COLO668 (cell line): ENCODE measurements around the gene SFN.
A peak's percentile ranks its signal among the peaks of the same experiment; 100 is the strongest.
"Not testable (repeated sequence)": the region's sequence is repeated elsewhere in the genome, so short reads cannot be mapped to it uniquely, and the experiment has no call there.

Experiments used
- DNase-seq: peaks from one replicate; lab custom pipeline; 2025; ENCODE audit not compliant: unreplicated experiment; lab: John Stamatoyannopoulos, UW

The SFN gene

GRCh38 chr1:26862781-26863684, at the start of gene SFN:
Gene SFN (plus strand): TSS chr1:26863149. CDS start chr1:26863213, 64 bp downstream.
- peak; percentile 98 for DNase-seq

GRCh38 chr1:26814377-26814776, 48.6 kb upstream of the SFN start:
- DNase-seq, result no peak

GRCh38 chr1:26814893-26815292, 48.1 kb upstream of the SFN start:
- DNase-seq, result no peak

- DNase-seq, result no peak
Measured at GRCh38 chr1:26820784-26821269, 42.1 kb upstream of the SFN start.

- no peak for DNase-seq
Measured at GRCh38 chr1:26822737-26823395, 40.1 kb upstream of the SFN start.

GRCh38 chr1:26824731-26825130, 38.2 kb upstream of the SFN start:
- no peak for DNase-seq

- DNase-seq, result peak; percentile 93
Measured at GRCh38 chr1:26826261-26827105, 36.5 kb upstream of the SFN start, which contains the start of gene ZDHHC18. Gene ZDHHC18 (plus strand): TSS chr1:26826688. CDS start chr1:26826805, 117 bp downstream.

GRCh38 chr1:26827106-26827604, 35.8 kb upstream of the SFN start:
- no peak for DNase-seq

GRCh38 chr1:26827663-26828062, 35.3 kb upstream of the SFN start:
- DNase-seq, result no peak

- DNase-seq, result no peak
Measured at GRCh38 chr1:26828411-26828991, 34.4 kb upstream of the SFN start.

- DNase-seq, result no peak
Measured at GRCh38 chr1:26829184-26829911, 33.6 kb upstream of the SFN start.

- no peak for DNase-seq
Measured at GRCh38 chr1:26831059-26831458, 31.9 kb upstream of the SFN start.

- DNase-seq, result peak; percentile 75
Measured at GRCh38 chr1:26831546-26832248, 31.3 kb upstream of the SFN start.

GRCh38 chr1:26832249-26832960, 30.5 kb upstream of the SFN start:
- no peak for DNase-seq

- no peak for DNase-seq
Measured at GRCh38 chr1:26833432-26834405, 29.2 kb upstream of the SFN start.

GRCh38 chr1:26837665-26838064, 25.3 kb upstream of the SFN start:
- not testable (repeated sequence) for DNase-seq
